Effector memory CD8-positive, alpha-beta T cell (primary cell): ENCODE results near the gene NOXA1.

Experiments used
- ATAC-seq: fragments of 150-1000 bp; cut with Tn5 transposase; replicated peaks from 2 replicates; pipeline ENCODE4 v1.10.0; 2021; ENCODE audit warnings: mild to moderate bottlenecking, moderate library complexity
- DNase-seq, 3 experiments: peaks; one replicate each; pipeline ENCODE4 v3.0.0; 2021
- H3K27ac Mint-ChIP-seq, 2 donors: one replicate each; pipeline ENCODE4 v1.8.0; 2022; ENCODE audit warnings: mild to moderate bottlenecking in 2 of 2, mixed read lengths in 2 of 2, moderate library complexity in 2 of 2
- H3K27me3 Mint-ChIP-seq, 2 donors: one replicate each; pipeline ENCODE4 v1.8.0; 2022; ENCODE audit warnings: mixed read lengths in 2 of 2
- H3K36me3 Mint-ChIP-seq: one replicate; pipeline ENCODE4 v1.8.0; 2022; ENCODE audit warnings: mild to moderate bottlenecking, moderate library complexity, mixed read lengths; ENCODE audit not compliant: insufficient read depth
- H3K4me1 Mint-ChIP-seq, 2 donors: one replicate each; pipeline ENCODE4 v1.8.0; 2022; ENCODE audit warnings: low read depth in 2 of 2, mixed read lengths in 2 of 2
- H3K4me3 Mint-ChIP-seq, 2 donors: one replicate each; pipeline ENCODE4 v1.8.0; 2022; ENCODE audit warnings: mild to moderate bottlenecking in 2 of 2, mixed read lengths in 2 of 2, moderate library complexity in 2 of 2
- H3K9me3 Mint-ChIP-seq, 2 donors: one replicate each; pipeline ENCODE4 v1.8.0; 2022; ENCODE audit warnings: mixed read lengths in 2 of 2

NOXA1 gene

GRCh38 chr9:137416006-137416562, 7.1 kb upstream of the NOXA1 start:
- Mint-ChIP-seq H3K27me3 (no peaks in the 10 kb centered on the region), H3K36me3 (no peaks in the 10 kb centered on the region), H3K9me3 (no peaks in the 10 kb centered on the region), H3K27ac (no peak overlapping the region), H3K4me3 (no peak overlapping the region), H3K4me1 (peaks cover 9 to 10% of the 10 kb centered on the region in 2 donors)
- no peak for ATAC-seq
- no peak for DNase-seq

- H3K4me3 Mint-ChIP-seq = peak overlapping the region in 1 of 2 donors; percentile 62
- no peak for DNase-seq
- H3K36me3 Mint-ChIP-seq = no peaks in the 10 kb centered on the region
- peaks cover 9 to 10% of the 10 kb centered on the region in 2 donors for H3K4me1 Mint-ChIP-seq
- no peak overlapping the region for H3K27ac Mint-ChIP-seq
- no peaks in the 10 kb centered on the region for H3K27me3 Mint-ChIP-seq
- H3K9me3 Mint-ChIP-seq = no peaks in the 10 kb centered on the region
- ATAC-seq = no peak
Measured at GRCh38 chr9:137416563-137417151, 6.5 kb upstream of the NOXA1 start.

DNA sequence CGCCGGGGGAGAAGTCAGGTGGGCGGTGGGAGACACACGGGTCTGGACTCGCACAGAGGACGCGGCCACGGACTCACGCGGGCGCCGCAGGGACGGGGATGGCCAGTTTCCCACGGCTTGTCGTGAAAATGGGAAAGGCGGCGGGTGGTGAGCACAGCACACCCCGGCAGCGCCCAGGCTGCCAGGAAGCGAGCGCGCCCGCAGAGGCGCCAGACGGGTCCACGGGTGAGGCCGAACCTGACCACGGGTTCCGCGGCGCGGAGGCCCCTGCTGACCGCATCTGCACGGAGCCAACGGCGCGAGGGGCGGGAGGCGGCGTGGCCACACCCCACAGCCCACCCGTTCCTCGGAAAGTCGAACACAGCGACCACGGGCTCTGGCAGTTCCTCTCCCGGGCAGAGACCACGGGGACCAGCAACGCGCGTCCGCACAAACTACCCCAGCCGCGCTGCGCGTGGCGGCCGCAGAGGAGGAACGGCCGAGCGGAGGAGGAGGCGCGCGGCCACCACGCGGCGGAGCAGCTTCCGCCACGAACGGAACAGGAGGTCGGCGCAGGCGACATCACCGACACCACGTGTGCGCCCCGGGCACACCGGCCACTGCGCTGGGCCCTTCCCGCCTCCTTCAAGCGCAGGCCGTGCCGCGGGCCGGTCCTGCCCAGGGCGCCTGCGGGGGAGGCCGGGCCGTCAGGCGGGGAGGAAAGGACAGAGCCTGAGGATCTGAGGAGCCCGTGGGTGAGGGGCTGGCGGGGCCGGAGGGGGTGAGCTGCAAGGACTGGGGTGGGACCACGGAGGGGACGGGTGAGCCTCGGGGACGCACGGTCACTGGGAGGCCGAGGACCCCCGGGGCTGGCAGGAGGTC, 5.8 kb upstream of the NOXA1 start:
- H3K9me3 Mint-ChIP-seq = no peaks in the 10 kb centered on the region
- peak overlapping the region; percentile 29 to 62 for H3K4me3 Mint-ChIP-seq
- H3K36me3 Mint-ChIP-seq = no peaks in the 10 kb centered on the region
- DNase-seq = no peak
- no peaks in the 10 kb centered on the region for H3K27me3 Mint-ChIP-seq
- H3K4me1 Mint-ChIP-seq = peaks cover 7 to 11% of the 10 kb centered on the region in 2 donors
- ATAC-seq = peak; percentile 75
- H3K27ac Mint-ChIP-seq = no peak overlapping the region

GRCh38 chr9:137421838-137422603, 1.2 kb upstream of the NOXA1 start:
- ATAC-seq = no peak
- no peak for DNase-seq
- Mint-ChIP-seq H3K9me3 (no peaks in the 10 kb centered on the region), H3K4me1 (peaks cover 0 to 5% of the 10 kb centered on the region in 2 donors), H3K27ac (peak overlapping the region in 1 of 2 donors; percentile 26), H3K4me3 (peak overlapping the region; percentile 76 to 77), H3K36me3 (no peaks in the 10 kb centered on the region), H3K27me3 (no peaks in the 10 kb centered on the region)

DNA sequence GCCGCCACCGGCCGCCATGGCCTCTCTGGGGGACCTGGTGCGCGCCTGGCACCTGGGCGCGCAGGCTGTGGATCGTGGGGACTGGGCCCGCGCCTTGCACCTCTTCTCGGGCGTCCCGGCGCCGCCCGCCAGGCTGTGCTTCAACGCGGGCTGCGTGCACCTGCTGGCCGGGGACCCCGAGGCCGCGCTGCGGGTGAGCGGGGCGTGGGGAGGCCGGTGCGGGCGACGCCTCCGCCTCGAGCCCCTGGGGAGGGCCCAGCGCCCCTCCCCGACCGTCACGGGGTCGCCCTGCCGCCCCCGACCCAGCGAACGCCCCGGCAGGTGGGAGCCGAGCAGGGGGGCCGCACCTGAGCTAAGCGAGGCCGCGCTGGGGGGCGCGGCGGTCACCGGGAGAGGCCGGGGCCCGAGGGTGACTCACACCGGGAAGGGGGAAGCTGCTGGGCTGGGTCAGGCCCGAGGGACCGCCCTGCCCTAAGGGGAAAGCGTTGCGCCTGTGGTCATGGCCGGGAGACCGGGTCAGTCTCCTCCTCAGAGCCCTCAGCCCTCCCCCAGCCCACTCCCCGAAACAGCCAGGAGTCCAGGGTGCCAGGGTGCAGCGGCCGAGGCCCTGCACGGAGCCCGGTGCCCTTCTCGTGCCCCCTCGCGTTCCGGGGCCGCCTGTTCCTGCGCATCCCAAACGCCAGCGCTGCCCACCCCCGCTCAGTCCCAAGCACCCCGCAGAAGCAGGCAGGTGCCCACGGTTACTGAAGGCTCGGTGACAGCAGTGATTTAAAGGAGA, 510 bp downstream of the NOXA1 start:
- Mint-ChIP-seq H3K27ac (no peak overlapping the region), H3K9me3 (no peaks in the 10 kb centered on the region), H3K4me1 (peaks cover 0 to 3% of the 10 kb centered on the region in 2 donors), H3K4me3 (peak overlapping the region; percentile 64 to 76), H3K27me3 (no peaks in the 10 kb centered on the region), H3K36me3 (no peaks in the 10 kb centered on the region)
- ATAC-seq = peak; percentile 56
- no peak for DNase-seq

GRCh38 chr9:137426018-137426681, 3.0 kb downstream of the NOXA1 start:
- Mint-ChIP-seq H3K4me1 (peaks cover 0 to 3% of the 10 kb centered on the region in 2 donors), H3K4me3 (no peak overlapping the region), H3K36me3 (no peaks in the 10 kb centered on the region), H3K27me3 (no peaks in the 10 kb centered on the region), H3K9me3 (no peaks in the 10 kb centered on the region), H3K27ac (no peak overlapping the region)
- ATAC-seq (no peak), DNase-seq (no peak)

GRCh38 chr9:137427454-137428310, 4.5 kb downstream of the NOXA1 start:
- Mint-ChIP-seq H3K4me3 (no peak overlapping the region), H3K36me3 (no peaks in the 10 kb centered on the region), H3K4me1 (no peaks in the 10 kb centered on the region), H3K9me3 (no peaks in the 10 kb centered on the region), H3K27me3 (no peaks in the 10 kb centered on the region), H3K27ac (no peak overlapping the region)
- DNase-seq (no peak), ATAC-seq (no peak)

DNA sequence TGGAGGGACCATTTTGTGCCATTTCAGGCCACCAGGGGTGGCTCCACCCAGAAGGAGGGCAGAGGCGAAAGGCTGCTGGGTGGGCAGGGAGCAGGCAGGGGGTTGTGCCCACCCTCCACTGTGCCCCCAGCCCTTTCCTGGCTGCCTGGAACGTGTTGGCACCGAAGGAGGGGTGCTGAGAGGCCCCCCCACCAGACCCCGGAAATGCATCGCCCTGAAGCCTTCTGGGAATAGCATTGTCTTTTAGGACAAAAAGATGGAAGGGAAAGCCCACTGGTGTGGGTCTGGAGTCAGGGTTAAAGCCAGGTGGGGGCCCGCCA, 5.1 kb downstream of the NOXA1 start:
- no peaks in the 10 kb centered on the region for H3K4me1 Mint-ChIP-seq
- H3K27ac Mint-ChIP-seq = no peak overlapping the region
- no peak for ATAC-seq
- H3K4me3 Mint-ChIP-seq = no peak overlapping the region
- DNase-seq = no peak
- H3K27me3 Mint-ChIP-seq = no peaks in the 10 kb centered on the region
- H3K9me3 Mint-ChIP-seq = no peaks in the 10 kb centered on the region
- H3K36me3 Mint-ChIP-seq = no peaks in the 10 kb centered on the region

GRCh38 chr9:137428841-137429545, 5.8 kb downstream of the NOXA1 start:
- Mint-ChIP-seq H3K4me3 (no peak overlapping the region), H3K9me3 (no peaks in the 10 kb centered on the region), H3K4me1 (no peaks in the 10 kb centered on the region), H3K27ac (no peak overlapping the region), H3K27me3 (no peaks in the 10 kb centered on the region), H3K36me3 (no peaks in the 10 kb centered on the region)
- DNase-seq (no peak), ATAC-seq (no peak)

GRCh38 chr9:137429546-137429890, 6.3 kb downstream of the NOXA1 start:
- Mint-ChIP-seq H3K27ac (no peak overlapping the region), H3K27me3 (no peaks in the 10 kb centered on the region), H3K9me3 (no peaks in the 10 kb centered on the region), H3K4me1 (no peaks in the 10 kb centered on the region), H3K4me3 (no peak overlapping the region), H3K36me3 (no peaks in the 10 kb centered on the region)
- ATAC-seq (no peak), DNase-seq (no peak)

- H3K4me1 Mint-ChIP-seq = no peaks in the 10 kb centered on the region
- ATAC-seq (no peak), DNase-seq (no peak)
- H3K9me3 Mint-ChIP-seq = no peaks in the 10 kb centered on the region
- no peak overlapping the region for H3K4me3 Mint-ChIP-seq
- H3K36me3 Mint-ChIP-seq = no peaks in the 10 kb centered on the region
- H3K27me3 Mint-ChIP-seq = no peaks in the 10 kb centered on the region
- H3K27ac Mint-ChIP-seq = no peak overlapping the region
Measured at GRCh38 chr9:137429974-137430722, 7.0 kb downstream of the NOXA1 start.
